C1 segment of cervical spinal cord (tissue), 14 donors: ENCODE measurements around the gene HTT.
"Not testable (repeated sequence)": the region's sequence is repeated elsewhere in the genome, so short reads cannot be mapped to it uniquely, and the experiment has no call there.

ENCODE experiments used
- DNase-seq, 14 donors: peaks; one replicate each; lab custom pipeline; 2025; lab: John Stamatoyannopoulos, UW

HTT gene

DNA sequence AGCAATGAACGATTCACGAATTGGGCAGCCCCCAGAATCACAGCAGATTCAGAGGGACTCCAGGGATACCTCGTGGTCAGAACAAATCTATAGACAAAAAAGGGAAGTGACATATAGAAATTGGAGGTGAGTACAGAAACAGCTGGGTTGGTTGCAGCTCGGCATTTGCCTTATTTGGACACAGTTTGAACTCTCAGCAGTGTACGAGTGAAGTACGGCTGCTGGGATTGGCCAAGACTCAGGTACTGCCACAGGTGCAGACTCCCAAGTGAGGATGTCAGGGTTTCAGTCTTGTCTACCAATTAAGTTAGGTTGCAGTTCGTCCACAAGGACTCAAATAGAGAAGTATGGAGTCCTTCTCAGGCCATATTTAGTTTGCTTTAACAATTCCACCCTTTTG lies 28.3 kb upstream of the HTT start:
- no peak for DNase-seq

DNA sequence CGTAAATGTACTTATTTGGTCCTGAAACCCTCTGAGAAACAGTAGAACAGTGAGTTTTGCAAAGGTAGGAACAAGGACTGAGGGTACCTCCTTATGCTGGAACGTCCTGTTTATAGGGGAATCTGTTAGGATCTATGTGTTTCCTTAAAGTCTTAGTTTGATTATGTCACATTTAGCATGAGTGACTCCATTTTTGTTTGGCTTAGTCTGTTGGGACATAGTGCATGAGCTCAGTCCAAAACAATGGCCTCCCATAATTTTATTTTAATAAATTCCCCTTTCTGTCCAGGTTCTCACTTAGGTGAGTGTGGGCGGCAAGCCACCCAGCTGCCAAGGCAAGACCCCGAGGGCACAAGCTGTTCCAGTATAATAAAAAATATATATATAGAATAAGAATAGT lies 27.9 kb upstream of the HTT start:
- no peak for DNase-seq

DNA sequence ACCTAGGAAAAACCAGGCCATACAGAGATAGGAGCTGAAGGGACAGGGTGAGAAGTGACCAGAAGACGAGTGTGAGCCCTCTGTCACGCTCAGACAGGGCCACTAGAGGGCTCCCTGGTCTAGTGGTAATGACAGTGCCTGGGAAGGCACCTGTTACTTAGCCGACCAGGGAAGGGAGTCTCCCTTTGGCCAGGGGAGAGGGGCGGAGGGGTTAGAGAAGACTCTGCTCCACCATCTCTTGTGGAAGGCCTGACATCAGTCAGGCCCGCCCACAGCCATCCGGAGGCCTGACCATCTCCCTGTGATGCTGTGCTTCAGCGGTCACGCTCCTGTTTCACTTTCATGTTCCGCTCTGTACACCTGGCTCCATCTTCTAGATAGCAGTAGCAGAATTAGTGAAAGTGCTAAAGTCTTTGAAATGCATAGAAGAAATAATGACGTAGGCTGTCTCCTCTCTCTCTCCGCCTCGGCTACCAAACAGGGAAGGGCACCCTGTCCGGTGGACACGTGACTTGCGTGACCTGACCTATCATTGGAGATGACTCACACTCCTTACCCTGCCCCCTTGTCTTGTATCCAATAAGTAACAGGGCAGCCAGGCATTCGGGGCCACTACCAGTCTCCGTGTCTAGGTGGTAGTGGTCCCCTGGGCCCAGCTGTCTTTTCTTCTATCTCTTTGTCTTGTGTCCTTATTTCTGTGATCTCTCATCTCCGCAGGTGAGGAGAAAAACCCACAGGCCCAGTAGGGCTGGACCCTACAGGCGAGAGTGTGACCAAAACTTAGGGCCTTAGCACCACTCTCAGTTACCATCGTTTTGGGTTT lies 26.8 kb upstream of the HTT start:
- peak in 8 of 14 donors; percentile 13 to 49 (median 26) for DNase-seq

DNA sequence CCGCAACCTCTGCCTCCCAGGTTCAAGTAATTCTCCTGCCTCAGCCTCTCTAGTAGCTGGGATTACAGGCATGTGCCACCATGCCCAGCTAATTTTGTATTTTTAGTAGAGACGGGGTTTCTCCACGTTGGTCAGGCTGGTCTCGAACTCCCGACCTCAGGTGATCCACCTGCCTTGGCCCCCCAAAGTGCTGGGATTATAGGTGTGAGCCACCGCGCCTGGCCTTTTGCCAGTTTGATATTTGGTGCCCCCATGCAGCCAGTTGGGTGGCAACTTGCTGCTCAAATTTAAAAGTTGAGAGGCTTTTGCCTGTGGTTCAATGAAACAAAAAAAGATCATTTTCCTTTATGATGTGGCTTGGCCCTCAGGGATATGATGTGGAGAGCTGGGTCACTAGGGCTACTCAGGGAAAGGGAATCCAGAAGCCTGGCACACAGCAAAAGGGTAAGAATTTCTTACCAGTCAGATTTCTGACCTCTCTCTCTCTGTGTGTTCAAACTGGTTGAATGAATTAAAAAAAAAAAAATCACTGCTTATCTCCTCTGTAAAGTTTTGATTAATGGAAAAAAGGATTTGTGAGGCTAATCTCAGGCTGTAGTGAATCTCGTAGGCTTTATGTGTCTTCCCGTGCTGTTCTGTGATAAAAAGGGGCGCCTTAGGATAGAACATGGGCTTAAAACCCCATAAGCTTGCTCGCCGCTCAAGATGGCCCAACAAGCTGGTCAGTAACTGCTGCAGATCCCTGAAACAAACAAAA lies 23.2 kb upstream of the HTT start:
- DNase-seq: not testable (repeated sequence)

DNA sequence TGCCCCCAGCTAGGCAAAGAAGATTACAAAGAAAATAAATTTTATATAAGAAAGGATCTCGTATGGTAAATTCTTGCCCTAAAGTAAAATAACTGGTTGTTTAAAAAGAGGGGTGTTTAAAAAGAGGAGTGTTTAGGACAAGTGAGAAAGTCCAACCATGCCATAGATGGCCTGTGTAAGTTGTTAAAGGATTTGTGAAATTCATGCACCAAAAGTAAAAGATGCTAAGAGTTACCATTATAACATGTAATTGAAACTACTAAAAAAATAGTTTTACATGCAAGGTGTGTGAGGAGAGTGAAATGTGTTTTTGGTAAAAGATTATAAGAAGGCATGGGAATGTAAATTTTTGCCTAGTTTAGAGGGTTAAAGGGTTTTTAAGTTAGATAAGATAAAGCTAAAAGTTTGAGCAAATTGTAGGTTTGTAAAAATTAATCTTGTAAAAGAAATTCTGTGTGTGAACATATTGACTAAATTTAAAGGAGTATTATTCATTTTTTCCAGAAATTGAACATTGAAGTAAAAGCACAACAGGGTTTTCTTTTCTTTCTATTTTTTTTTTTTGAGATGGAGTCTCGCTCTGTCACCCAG lies 20.2 kb upstream of the HTT start:
- no peak for DNase-seq

DNA sequence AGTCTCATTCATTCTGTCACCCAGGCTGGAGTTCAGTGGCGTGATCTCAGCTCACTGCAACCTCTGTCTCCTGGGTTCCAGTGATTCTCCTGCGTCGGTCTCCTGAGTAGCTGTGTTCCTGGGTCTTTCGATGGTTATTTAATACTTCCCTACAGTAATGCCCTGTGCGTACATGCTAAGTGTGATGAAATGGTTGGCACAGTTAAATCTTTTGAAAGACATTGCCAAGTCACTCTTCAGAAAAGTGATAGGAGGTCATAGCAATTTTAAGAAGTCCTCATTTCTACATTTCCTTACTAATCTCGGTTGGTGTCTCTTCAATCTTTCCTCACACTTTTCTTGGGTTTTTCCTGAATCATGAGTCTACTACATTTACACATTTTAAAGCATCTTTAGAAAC lies 14.5 kb upstream of the HTT start:
- DNase-seq: no peak

DNA sequence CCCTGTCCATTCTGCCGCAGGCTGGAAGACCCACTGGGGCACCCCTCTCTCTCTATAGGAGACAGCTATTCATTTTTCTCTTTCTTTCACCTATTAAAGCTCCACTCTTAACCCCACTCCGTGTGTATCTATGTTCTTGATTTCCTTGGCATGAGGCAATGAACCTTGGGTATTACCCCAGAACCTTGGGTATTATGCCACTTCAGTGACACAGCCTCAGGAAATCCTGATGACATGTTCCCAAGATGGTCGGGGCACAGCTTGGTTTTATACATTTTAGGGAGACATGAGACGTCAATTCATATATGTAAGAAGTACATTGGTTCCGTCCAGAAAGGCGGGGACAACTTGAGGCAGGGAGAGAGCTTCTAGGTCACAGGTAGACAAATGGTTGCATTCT lies 13.5 kb upstream of the HTT start:
- DNase-seq: no peak

DNA sequence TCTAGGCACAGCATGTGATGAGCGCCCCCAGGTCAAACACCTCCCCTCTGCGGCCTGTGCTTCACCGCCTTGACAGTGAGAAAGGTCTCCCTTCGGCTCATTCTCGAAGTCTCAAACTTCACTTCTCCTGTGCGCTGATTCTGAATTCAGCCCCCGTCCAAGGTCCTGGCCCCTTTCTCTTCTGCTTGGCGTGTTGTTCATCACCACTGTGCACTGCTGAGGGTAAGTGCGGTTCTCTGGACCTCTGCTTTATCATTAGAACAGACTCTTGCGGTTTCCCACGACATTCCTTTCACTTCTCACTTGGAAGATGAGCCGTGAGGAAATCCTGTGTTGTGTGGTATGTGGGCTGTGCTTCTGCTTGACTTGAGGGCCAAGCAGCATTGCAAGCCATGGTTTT lies 12.0 kb upstream of the HTT start:
- DNase-seq: no peak

DNA sequence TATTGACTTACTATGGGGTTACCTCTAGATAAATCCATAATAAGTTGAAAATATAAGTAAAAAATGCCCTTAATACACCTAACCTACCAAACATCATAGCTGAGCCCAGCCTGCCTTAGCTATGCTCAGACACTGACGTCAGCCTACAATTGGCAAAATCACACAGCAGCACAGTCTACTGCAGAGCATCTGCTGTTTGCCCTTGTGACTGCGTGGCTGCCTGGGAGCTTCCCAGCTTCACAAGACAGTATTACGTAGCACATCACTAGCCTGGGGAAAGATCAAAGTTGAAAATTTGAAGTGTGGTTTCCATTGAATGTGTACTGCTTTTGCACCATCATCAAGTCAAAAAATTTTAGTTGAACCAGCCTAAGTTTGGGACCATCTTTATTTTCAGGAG lies 8.9 kb upstream of the HTT start:
- no peak for DNase-seq

DNA sequence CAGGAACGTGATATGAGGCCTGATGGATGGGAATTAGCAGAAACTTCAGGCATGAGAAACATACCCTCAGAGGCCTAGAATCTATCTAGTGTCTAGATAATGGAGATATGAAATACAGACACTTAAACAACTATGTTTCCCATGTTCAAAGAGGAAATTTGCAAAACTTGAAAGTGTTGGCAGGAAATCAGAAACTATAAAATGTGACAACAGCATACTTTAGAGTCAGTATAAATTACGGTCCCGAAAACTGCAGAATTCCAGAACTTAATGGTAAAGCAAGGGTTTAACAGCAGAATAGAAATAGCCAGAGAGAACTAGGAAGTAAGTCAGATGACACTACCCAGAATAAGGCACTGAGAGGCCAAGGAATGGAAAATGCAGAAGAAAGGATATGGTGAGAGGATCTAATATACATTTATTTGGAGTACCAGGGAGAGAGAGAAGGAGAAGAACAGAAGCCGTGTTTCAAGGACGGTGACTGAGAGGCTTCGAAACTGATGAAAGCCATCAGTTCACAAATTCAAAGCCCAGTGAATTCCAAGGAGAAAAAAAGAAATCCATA lies 7.6 kb upstream of the HTT start:
- DNase-seq: no peak

DNA sequence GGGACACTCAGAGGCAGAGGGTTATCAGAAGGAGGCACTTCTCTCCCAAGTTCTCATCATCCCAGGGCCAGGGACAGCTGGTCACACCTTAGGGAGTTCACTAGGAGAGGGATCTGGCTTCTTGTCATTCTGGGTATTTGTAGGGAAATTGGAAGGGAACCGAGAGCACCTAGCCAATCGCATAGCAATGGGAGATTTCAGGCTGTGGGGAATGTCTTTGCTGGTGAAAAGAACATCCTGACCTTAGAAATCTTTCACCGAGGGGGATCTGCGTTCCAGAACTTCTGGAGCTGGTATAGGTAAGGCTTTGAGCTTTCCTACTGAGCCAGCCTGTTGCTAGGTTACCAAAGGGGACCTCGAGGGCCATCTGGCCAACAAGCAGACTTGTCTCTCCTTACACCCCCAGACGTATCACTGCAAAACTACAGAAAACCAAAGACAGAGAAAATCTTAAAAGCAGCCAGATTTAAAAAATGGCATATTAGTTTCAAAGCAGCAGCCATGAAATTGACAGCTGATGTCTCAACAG lies 6.9 kb upstream of the HTT start:
- peak in 1 of 14 donors; percentile 34 for DNase-seq

DNA sequence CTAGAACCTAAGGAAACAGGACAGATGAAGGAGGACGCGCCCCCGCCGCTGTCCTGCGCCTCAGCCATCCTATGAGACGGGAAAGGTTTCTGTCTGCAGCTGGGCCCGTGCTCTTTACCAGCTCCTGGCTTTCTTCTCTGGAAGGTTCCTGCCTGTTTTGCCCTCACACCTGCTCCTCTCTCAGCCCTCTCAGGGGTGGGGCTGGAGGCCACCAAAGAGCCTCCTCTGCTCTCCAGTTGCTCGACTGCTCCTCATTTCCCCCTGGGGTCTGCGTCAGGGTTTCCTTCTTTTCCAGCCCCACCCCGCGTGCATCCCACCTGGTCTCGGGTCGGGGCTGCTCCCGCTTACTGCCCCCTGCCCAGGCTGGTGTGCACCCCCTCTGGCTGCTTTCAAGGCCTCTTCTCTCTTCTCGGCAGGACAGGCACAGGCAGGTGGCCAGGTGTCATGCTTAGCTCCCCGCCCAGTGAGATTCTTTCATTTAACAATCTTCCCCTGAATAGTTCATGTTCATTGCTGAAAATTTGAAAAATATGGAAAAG lies 4.8 kb upstream of the HTT start:
- no peak for DNase-seq

DNA sequence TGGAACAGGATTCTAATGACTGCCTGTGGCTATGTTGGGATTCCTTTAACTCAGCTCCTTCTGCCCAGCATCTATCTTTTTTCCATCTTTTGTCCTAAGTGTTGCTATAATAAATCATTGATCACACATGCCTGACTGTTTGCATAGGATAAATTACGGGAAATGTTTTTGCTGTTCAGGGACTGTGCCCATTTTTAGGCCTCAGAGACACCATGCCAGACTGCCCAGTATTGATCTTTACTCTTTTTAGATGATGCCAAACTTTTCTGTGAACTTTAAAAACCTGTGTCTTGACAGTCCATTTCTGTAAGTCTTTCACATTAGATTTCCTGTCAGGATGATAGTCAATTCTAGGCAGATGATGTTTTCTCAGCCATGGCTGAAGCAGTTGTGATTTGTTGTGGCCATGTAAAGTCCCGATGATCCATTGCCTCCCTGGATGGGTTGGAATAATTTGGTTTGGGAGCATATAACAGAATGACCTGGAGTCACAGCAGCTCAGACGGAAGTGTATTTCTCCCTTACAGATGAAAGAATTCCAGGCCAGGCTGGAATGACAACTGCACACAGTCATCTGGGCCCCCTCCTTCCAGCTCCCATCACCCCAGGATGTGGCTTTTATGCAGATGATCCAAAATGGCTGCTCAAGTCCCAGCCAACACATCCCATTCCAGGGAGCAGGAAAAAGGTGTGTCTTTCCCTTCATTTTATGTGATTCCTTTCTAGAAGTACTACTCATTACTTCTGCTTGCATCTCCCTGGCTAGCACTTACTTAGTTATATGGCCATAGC lies 3.6 kb upstream of the HTT start:
- DNase-seq: no peak

DNA sequence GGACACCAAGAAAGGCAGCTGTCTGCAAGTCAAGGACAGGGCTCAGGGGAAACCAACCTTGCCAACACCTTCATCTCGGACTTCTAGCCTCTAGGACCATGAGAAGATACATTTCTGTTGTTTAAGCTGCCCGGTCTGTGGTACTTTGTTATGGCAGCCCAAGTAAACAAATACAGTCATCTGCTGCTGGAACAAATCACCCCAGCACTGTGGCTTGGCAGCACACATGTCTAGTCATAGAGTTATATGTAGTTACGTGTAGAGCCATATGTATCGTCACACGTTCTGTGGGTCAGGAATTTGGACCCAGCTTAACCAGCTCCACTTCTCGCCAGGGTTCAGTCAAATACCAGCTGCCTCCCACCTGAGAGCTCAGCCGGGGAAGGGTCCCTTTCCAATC lies 2.7 kb upstream of the HTT start:
- no peak for DNase-seq

DNA sequence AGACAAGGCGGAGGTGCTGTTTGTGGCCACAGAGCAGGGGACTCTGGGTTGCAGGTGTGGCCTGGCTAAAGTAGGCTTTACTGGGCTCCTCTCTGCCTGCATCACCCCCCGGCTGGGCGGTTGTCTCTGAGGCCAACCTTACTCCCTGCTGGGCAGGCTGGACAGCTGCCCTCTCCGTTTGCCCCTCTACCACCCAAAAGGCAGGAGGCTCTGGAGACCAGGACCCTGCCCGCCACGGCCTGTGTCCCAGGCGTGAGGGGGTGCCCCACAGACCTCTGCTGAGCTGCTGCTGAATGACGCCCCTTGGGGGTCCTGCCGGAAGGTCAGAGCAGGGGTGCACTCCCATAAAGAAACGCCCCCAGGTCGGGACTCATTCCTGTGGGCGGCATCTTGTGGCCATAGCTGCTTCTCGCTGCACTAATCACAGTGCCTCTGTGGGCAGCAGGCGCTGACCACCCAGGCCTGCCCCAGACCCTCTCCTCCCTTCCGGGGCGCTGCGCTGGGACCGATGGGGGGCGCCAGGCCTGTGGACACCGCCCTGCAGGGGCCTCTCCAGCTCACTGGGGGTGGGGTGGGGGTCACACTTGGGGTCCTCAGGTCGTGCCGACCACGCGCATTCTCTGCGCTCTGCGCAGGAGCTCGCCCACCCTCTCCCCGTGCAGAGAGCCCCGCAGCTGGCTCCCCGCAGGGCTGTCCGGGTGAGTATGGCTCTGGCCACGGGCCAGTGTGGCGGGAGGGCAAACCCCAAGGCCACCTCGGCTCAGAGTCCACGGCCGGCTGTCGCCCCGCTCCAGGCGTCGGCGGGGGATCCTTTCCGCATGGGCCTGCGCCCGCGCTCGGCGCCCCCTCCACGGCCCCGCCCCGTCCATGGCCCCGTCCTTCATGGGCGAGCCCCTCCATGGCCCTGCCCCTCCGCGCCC lies 1.1 kb upstream of the HTT start:
- DNase-seq: peak in 3 of 14 donors; percentile 16 to 35 (median 21)

DNA sequence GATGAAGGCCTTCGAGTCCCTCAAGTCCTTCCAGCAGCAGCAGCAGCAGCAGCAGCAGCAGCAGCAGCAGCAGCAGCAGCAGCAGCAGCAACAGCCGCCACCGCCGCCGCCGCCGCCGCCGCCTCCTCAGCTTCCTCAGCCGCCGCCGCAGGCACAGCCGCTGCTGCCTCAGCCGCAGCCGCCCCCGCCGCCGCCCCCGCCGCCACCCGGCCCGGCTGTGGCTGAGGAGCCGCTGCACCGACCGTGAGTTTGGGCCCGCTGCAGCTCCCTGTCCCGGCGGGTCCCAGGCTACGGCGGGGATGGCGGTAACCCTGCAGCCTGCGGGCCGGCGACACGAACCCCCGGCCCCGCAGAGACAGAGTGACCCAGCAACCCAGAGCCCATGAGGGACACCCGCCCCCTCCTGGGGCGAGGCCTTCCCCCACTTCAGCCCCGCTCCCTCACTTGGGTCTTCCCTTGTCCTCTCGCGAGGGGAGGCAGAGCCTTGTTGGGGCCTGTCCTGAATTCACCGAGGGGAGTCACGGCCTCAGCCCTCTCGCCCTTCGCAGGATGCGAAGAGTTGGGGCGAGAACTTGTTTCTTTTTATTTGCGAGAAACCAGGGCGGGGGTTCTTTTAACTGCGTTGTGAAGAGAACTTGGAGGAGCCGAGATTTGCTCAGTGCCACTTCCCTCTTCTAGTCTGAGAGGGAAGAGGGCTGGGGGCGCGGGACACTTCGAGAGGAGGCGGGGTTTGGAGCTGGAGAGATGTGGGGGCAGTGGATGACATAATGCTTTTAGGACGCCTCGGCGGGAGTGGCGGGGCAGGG lies 568 bp downstream of the HTT start:
- DNase-seq: peak in 7 of 14 donors; percentile 9 to 64 (median 17)

DNA sequence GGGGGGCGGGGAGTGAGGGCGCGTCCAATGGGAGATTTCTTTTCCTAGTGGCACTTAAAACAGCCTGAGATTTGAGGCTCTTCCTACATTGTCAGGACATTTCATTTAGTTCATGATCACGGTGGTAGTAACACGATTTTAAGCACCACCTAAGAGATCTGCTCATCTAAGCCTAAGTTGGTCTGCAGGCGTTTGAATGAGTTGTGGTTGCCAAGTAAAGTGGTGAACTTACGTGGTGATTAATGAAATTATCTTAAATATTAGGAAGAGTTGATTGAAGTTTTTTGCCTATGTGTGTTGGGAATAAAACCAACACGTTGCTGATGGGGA lies 1.1 kb downstream of the HTT start:
- DNase-seq: no peak

DNA sequence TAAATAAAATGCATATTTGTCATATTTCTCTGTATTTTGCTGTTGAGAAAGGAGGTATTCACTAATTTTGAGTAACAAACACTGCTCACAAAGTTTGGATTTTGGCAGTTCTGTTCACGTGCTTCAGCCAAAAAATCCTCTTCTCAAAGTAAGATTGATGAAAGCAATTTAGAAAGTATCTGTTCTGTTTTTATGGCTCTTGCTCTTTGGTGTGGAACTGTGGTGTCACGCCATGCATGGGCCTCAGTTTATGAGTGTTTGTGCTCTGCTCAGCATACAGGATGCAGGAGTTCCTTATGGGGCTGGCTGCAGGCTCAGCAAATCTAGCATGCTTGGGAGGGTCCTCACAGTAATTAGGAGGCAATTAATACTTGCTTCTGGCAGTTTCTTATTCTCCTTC lies 3.3 kb downstream of the HTT start:
- DNase-seq: no peak

DNA sequence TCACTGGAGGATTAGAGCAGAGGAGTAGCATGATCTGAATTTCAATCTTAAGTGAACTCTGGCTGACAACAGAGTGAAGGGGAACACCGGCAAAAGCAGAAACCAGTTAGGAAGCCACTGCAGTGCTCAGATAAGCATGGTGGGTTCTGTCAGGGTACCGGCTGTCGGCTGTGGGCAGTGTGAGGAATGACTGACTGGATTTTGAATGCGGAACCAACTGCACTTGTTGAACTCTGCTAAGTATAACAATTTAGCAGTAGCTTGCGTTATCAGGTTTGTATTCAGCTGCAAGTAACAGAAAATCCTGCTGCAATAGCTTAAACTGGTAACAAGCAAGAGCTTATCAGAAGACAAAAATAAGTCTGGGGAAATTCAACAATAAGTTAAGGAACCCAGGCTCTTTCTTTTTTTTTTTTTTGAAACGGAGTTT lies 5.2 kb downstream of the HTT start:
- DNase-seq: no peak
